Inflammatory macrophage treated with lipopolysaccharide for 1 hour (primary cell): Measurements from ENCODE around the gene HOPX.
"Not testable (repeated sequence)": the region's sequence is repeated elsewhere in the genome, so short reads cannot be mapped to it uniquely, and the experiment has no call there.

ENCODE experiments used
- DNase-seq, 2 donors: peaks; one replicate each; pipeline ENCODE4 v3.0.0-alpha.2; 2020 to 2022

The HOPX gene

GRCh38 chr4:56653461-56654237, 27.4 kb downstream of the HOPX start:
- DNase-seq, result no peak

- DNase-seq, result peak; percentile 22 to 72
Observed at GRCh38 chr4:56652196-56652595, 28.9 kb downstream of the HOPX start.

- DNase-seq, result no peak
Observed at GRCh38 chr4:56651056-56651350, 30.1 kb downstream of the HOPX start.

- no peak for DNase-seq
Observed at GRCh38 chr4:56650262-56651055, 30.6 kb downstream of the HOPX start.

GRCh38 chr4:56649445-56650261, 31.4 kb downstream of the HOPX start:
- DNase-seq, result peak; percentile 45 to 90

- DNase-seq, result no peak
Observed at GRCh38 chr4:56648824-56649151, 32.3 kb downstream of the HOPX start.

GRCh38 chr4:56648021-56648823, 32.9 kb downstream of the HOPX start:
- DNase-seq, result peak; percentile 79 to 81

- DNase-seq, result no peak
Observed at GRCh38 chr4:56646341-56646740, 34.8 kb downstream of the HOPX start.

- no peak for DNase-seq
Observed at GRCh38 chr4:56643596-56643995, 37.5 kb downstream of the HOPX start.

GRCh38 chr4:56641494-56642051, 39.5 kb downstream of the HOPX start:
- DNase-seq, result no peak

DNA sequence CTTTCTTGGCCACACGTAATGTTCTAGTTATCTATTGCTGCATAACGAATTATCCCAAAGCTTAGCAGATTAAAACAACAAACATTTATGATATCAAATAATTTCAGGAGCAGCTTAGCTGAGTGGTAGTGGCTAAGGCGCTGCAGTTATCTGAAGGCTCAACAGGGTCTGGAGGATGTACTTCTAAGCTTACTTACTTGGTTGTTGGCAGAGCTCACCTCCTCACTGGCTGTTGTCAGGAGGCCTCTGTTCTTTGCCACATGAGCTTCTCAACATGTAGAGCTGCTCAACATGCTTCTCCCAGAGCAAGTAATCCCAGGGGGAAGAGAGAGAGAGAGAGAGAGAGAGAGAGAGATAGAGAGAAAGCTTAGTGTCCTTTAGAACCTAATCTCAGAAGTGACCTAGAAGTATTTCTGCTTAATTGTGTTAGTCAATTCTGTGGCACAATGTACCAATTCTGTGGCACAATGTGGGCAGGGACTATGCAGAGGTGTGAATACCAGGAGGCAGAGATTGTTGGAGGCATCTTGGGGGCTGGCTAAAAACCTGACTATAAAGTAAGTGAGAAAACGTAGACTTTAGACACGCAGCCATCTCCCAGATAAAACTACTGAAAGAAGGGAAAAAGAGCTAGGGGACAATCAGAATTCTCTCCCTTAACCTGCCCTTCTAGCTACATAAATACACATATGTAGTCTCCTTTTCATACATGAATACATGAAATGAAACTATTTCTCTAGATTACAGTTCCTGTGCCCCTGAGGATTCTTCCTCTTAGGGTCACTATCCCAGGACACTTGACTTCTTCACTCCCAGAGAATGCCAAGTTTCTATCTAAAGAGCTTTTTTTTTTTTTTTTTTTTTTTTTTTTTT, 40.2 kb downstream of the HOPX start:
- no peak for DNase-seq

- DNase-seq, result no peak
Observed at GRCh38 chr4:56637791-56638190, 43.3 kb downstream of the HOPX start.

- DNase-seq, result no peak
Observed at GRCh38 chr4:56637154-56637553, 43.9 kb downstream of the HOPX start.

DNA sequence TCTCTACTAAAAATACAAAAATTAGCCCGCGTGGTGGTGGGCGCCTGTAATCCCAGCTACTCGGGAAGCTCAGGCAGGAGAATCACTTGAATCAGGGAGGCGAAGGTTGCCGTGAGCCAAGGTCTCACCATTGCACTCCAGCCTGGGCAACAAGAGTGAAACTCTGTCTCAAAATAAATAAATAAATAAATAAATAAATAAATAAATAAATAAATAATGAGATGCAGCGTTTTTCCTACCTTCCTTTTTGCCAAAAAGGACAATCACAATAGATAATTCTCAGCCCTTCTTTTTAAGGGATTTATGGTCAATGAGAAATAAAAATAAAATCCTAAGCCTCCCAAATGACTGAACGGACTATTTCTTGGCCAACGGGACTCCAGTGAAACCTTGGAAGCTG, 46.1 kb downstream of the HOPX start:
- DNase-seq, result not testable (repeated sequence)

- no peak for DNase-seq
Observed at GRCh38 chr4:56633486-56633885, 47.6 kb downstream of the HOPX start.

DNA sequence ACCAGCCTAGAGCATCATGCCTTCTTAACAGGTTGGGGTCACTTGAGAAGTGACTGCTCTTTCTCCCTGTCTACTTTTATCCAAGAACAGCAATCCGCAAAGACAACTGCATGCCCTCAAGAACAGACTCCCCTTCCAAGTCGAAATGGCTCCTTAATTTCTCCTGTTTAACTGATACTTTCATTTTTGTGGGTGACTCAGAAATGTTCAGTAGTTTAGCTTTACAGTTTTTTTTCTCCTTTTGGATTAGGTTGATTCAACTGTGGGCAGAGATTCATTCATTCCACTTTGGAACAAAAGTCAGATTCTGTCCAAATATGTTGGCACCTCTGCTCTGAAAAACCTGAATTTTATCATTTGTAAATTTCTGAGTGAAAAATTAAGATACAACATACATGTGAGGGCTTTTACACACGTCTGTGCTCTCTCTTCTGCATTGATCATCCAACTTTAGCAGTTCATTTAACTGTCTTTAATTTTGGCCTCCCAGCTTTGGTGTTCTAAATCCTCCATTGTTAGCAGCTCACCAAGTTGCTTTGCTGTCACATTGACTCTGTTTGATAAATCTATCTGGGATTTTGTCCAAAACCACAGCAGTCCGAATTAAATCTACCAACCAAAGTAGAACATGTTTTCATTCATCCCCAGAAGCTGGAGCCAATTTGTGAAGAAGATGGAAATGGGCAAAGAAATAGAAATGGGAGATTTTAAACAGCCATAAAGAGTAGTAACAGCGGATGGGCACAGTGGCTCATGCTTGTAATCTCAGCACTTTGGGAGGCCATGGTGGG, 50.0 kb downstream of the HOPX start:
- DNase-seq, result no peak

DNA sequence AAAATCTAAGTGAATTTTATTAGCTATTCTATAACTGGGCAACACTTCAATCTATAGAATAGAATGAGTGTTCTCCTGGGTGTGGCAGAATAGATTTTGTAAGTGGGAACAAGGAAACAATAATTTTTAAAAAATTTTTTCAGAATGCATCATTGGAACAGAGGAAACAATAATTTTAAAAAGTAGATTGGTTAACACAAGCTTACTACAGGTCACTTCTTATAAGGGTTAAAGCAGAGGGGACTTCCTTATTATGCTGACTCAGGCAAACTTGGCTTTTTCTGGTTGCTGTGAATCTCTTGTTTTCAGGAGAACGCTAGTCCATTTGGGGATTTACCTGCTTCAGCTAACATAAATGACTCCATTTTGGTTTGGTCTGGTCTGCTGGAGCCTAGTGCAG, 52.5 kb downstream of the HOPX start:
- DNase-seq, result no peak

- no peak for DNase-seq
Observed at GRCh38 chr4:56627985-56628384, 53.1 kb downstream of the HOPX start.

GRCh38 chr4:56627375-56627774, 53.7 kb downstream of the HOPX start:
- DNase-seq, result no peak

DNA sequence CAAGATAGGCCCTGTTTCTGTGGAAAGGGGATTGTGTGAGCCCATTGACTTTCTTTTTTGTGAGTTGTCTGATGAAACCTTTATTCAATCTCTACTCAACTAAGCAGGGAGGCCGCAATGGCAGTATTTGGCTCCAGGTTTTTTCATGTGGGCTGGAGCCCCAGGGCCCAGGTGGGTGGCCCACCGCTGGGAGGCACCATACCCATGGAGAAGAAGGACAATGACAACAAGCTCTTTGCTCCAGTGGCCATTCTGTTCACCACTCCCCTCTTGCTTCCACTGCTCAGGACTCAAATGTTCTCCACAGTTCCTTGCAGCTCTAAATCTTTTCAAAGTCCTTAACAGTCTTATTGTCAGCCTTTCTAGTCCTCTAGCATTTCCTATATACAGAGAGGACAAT, 54.1 kb downstream of the HOPX start:
- no peak for DNase-seq

GRCh38 chr4:56626420-56626819, 54.7 kb downstream of the HOPX start:
- no peak for DNase-seq
